Measurements from ENCODE around the gene RNF144A.

The RNF144A gene

DNA sequence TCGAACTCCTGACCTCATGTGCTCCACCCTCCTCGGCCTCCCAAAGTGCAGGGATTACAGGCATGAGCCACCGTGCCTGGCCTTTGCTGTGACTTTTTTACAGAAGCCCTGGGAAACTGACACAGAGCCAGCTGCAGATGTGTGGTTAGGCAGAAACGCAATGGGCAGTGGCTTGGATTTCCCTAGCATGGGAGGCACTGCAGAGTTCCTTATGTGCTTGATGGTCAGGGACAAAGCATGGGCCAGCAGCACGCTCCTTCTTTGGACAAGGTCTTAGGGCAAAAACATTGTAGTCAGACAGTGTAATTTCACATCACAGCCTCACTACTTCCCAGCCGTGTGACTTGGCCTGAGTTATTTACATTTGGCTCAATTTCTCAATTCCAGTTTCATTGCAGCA lies 153.9 kb downstream of the RNF144A start:
- no peak for DNase-seq (ENCODE audit: low read depth)
- H3K4me3 ChIP-seq (ENCODE audit: control insufficient read depth, low read depth, low read length): no peak overlapping the region
- TF ChIP-seq, protein P1, sequence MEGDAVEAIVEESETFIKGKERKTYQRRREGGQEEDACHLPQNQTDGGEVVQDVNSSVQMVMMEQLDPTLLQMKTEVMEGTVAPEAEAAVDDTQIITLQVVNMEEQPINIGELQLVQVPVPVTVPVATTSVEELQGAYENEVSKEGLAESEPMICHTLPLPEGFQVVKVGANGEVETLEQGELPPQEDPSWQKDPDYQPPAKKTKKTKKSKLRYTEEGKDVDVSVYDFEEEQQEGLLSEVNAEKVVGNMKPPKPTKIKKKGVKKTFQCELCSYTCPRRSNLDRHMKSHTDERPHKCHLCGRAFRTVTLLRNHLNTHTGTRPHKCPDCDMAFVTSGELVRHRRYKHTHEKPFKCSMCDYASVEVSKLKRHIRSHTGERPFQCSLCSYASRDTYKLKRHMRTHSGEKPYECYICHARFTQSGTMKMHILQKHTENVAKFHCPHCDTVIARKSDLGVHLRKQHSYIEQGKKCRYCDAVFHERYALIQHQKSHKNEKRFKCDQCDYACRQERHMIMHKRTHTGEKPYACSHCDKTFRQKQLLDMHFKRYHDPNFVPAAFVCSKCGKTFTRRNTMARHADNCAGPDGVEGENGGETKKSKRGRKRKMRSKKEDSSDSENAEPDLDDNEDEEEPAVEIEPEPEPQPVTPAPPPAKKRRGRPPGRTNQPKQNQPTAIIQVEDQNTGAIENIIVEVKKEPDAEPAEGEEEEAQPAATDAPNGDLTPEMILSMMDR (IDR thresholded peaks at IDR 0.05; ENCODE audit: control insufficient read depth, insufficient read depth, low read depth, low read length, missing control alignments): no peak

- no peak for DNase-seq (ENCODE audit: low read depth)
- H3K4me3 ChIP-seq (ENCODE audit: control insufficient read depth, low read depth, low read length): no peak overlapping the region
- TF ChIP-seq, protein P1 (IDR thresholded peaks at IDR 0.05; ENCODE audit: control insufficient read depth, insufficient read depth, low read depth, low read length, missing control alignments): no peak
These were observed 154.8 kb downstream of the RNF144A start for GRCh38 chr2:7071916-7072556.

- DNase-seq (ENCODE audit: low read depth): no peak
- TF ChIP-seq, protein P1 (IDR thresholded peaks at IDR 0.05; ENCODE audit: control insufficient read depth, insufficient read depth, low read depth, low read length, missing control alignments): no peak
- H3K4me3 ChIP-seq (ENCODE audit: control insufficient read depth, low read depth, low read length): no peak overlapping the region
These were observed 156.7 kb downstream of the RNF144A start for GRCh38 chr2:7073901-7074300.

DNA sequence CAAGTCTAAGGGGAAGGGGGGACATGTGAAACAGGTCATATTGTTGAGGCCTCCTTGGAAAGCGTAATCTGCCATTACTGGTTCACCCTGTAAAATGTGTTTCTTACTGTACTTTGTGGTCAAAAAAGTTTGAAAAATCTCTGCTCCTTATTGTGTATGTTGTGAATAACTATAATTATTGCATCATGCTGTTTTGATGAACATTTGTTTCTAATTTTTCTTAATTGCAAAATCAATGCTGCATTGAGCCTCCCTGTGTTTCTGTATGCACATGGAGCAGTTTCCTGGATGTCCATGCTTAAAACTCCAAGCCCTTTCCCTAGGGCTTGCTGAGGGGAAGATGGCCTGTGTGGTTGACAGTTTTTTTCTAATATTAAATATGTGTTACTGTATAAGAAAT lies 158.6 kb downstream of the RNF144A start:
- TF ChIP-seq, protein P1 (IDR thresholded peaks at IDR 0.05; ENCODE audit: control insufficient read depth, insufficient read depth, low read depth, low read length, missing control alignments): no peak
- no peak for DNase-seq (ENCODE audit: low read depth)
- no peak overlapping the region for H3K4me3 ChIP-seq (ENCODE audit: control insufficient read depth, low read depth, low read length)

DNA sequence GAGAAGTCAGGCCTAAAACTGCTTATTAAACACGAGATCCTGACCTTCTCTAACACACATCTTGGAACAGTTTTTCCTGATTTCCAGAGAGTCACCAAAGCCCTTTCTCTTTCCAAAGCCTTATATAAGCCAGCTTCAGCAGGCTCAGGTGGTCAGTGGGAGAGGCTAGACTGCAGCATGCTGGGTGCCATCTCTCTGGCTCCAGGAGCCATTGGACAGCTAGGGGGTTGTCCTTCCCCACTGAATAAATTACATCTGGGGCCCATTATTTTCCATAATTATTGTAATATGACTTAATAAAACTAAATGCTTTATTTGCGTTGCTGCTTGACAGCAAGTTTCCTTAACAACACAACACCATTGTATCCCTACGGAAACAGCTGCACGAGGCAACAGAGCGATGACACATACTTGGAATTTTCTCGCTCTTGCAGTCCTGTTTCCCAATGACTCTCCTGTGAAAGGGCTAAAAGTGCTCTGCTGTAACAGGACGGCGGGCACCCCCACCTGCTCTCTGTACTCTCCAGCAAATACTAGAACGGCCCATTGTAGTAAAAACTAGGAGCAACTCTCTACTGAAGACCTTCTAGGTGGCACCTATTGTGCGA lies 160.6 kb downstream of the RNF144A start:
- H3K4me3 ChIP-seq (ENCODE audit: control insufficient read depth, low read depth, low read length): no peak overlapping the region
- no peak for DNase-seq (ENCODE audit: low read depth)
- TF ChIP-seq, protein P1 (IDR thresholded peaks at IDR 0.05; ENCODE audit: control insufficient read depth, insufficient read depth, low read depth, low read length, missing control alignments): no peak

GRCh38 chr2:7083580-7084509 lies 166.6 kb downstream of the RNF144A start:
- H3K4me3 ChIP-seq (ENCODE audit: control insufficient read depth, low read depth, low read length): no peak overlapping the region
- DNase-seq (ENCODE audit: low read depth): no peak
- TF ChIP-seq, protein P1 (IDR thresholded peaks at IDR 0.05; ENCODE audit: control insufficient read depth, insufficient read depth, low read depth, low read length, missing control alignments): peak; percentile 60

All from AG09309 (cell line).